HG03066 (cell line): ENCODE results near the gene SLC8A2.
"Not testable (repeated sequence)": the region's sequence is repeated elsewhere in the genome, so short reads cannot be mapped to it uniquely, and the experiment has no call there.

Source experiments
- ATAC-seq: cut with Tn5 transposase; IDR thresholded peaks from one replicate; pipeline ENCODE4 v1.9.1; 2021; ENCODE audit warnings: low read depth; ENCODE audit not compliant: unreplicated experiment

The SLC8A2 gene

DNA sequence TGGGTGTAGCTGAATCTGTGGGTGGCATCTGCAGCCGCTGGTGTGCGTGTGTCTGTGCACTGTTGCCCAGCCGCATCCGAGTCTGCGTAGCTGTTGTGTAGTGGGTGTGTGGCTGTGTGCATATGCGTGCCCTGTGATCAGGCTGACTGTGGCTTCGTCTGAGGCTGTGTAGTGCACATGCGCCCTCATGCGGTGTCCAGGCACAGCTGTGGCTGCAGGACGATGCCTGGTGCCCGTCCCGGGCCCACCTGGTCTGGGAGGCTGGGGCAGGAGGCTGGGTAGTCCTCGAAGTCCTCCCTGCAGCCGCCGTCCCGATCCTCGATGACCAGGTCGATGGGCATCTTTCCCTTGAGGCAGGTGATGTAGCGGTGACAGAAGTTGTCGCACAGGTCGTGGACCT lies 57.2 kb downstream of the SLC8A2 start:
- ATAC-seq, result no peak

DNA sequence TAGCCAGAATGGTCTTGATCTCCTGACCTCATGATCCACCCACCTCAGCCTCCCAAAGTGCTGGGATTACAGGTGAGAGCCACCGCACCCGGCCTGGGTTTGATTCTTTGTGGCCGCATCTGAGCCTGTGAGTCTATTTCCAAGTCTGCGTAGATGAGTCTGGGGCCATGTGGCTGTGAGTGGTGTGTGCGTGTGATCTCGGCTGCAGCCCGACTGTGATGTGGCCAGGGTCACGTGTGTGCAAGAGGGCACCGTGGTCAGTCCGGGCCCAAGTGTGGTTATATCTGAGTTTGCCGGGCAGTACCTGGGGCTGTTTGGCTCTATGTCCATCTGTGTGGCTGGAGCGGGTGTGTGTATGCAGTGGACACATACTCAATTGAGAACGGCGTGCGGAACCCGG lies 57.8 kb downstream of the SLC8A2 start:
- no peak for ATAC-seq

DNA sequence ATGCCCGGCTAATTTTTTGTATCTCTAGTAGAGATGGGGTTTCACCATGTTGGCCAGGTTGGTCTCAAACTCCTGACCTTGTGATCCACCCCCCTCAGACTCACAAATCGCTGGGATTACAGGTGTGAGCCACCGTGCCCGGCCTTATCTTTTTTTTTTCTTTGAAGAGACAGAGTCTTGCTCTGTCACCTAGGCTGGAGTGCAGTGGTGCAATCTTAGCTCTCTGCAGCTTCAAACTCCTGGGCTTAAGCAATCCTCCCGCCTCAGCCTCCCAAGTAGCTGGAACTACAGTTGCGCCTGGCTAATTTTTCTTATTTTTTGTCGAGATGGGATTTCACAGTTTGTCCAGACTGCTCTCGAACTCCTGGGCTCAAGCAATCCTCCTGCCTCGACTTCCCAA lies 60.0 kb downstream of the SLC8A2 start:
- not testable (repeated sequence) for ATAC-seq

DNA sequence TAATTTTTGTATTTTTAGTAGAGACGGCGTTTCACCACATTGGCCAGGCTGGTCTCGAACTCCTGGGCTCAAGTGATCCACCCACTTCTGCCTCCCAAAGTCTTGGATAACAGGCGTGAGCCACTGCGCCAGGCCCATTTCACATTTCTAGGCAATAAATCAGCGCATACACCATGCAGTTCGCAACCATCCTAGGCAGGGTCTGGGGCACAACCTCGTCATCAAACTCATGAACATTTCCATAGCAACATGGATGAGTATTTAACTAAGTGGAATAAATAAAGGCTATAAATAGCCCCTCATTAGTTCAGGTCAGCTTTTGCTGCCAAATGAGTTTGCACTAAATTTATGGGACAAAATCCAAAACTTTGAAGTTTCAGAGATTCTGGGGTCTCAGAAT lies 60.6 kb downstream of the SLC8A2 start:
- no peak for ATAC-seq

DNA sequence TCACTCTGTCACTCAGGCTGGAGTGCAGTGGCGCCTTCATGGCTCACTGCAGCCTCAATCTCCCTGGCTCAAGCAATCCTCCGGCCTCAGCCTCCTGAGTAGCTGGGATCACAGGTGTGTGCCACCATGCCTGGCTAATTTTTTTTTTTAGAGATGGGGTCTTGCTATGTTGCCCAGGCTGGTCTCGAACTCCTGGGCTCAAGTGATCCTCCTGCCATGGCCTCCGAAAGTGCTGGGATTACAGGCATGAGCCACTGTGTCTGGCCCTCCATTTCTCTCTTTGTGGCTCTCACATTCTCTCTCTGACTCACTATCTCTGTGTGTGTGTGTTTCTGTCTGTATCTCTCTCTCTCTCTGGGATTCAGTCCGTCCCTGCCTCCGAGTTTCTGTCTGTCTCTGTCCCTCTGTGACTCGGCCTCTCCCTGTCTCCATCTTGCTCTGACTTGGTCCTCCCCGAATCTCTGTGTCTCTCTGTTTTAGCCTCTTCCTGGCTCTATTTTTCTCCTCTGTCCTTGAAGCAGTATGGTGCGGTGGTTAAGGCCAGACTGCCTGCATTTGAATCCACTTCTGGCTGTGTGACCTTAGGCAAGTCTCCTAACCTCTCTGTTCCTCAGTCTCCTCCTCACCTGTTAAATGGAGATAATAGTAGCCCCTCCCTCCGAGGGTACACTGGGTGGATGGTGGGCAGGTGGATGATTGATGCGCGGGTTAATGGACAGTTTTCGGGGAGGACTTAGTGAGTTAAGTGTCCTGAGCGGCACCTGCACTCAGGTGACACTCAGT lies 63.3 kb downstream of the SLC8A2 start:
- no peak for ATAC-seq

DNA sequence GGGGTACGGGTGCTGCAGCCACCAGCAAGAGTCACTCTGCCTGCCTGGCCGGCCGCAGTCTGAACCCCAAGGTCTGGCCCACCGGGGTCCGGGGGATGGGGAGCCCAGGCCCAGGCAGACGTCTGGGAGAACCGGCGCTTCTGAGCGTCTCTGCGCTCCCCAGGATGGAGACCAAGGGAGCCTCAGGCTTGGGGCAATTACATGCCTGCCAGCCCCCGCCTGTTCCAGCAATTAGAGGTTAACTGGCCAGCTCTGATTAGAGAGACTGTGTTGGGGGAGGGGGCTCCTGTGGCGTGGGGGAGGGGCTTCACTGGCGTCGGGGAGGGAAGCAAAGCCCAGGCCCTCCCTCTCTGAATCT lies 64.3 kb downstream of the SLC8A2 start:
- ATAC-seq, result no peak

DNA sequence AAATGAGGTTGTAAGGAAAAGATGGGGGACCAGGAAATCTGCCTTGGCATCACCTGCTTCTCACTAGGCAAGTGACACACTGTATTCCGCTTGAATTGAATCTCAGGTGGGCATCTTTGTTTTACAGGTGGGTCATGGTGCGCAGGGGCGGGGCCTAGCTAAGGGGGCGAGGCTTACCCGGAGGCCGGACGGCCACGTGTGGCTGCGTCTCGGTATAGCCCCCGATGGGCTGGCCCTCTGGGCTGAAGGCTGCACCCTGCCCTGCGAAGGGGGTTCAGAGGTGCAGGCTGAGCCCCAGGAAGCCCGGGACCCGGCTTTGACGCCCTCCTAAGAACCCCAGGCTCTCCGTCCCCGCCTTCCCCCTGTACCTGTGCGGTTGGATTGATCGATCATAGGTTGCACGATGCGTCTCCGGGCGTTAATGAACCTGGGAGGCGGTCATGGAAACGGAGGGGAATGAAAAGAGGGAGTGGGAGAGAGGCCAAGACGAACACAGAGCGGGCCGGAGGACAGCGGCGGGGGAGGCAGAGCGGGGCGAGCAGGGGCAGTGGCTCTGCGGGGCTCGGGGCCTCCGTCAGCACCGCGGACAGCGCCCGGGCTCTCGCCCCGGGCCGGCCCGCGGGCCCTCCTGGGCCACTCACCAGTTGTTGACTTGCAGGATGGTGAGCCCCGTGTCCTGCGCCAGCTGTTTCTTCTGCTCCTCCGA lies 64.8 kb downstream of the SLC8A2 start:
- ATAC-seq, result no peak

DNA sequence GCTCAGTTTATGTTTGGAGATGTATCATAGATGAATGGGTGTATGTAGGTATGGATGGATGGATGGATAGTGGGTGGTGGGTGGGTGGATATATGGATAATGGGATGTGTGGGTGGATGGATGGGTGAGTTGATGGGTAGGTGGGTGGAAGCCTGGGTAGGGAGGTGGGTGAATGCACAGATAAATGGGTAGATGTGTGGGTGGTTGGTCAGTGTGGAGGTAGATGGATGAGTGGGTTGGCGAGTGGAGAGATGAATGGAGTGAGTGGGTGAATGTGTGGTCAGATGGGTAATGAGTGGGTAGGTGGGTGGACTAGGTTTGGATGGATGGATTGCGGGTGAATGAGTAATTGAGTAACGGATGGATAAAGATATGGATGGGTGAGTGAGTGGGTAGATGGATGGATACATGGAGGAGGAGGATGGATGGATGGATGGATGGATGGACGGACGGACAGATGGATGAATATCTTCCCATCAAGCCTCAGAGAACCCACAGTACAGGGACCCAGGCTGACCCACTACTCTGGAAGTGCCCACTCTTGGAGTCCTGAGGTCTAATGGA lies 65.8 kb downstream of the SLC8A2 start:
- no peak for ATAC-seq

DNA sequence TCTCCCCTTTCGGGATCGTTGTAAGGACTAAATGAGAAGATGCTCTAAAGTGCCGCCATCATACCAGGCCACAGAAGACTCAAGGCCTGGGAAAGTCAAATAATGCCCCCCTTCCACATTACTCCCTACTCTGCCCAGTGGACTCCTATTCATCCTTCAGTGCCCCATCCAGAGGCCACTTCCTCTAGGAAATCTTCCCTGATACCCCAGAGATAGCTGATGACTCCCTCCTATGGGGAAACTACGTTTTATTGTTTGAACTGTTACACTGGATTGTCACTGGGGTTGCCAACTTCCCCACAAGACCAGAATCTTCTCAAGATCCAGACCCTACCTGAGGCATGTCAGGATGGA lies 66.5 kb downstream of the SLC8A2 start:
- no peak for ATAC-seq

DNA sequence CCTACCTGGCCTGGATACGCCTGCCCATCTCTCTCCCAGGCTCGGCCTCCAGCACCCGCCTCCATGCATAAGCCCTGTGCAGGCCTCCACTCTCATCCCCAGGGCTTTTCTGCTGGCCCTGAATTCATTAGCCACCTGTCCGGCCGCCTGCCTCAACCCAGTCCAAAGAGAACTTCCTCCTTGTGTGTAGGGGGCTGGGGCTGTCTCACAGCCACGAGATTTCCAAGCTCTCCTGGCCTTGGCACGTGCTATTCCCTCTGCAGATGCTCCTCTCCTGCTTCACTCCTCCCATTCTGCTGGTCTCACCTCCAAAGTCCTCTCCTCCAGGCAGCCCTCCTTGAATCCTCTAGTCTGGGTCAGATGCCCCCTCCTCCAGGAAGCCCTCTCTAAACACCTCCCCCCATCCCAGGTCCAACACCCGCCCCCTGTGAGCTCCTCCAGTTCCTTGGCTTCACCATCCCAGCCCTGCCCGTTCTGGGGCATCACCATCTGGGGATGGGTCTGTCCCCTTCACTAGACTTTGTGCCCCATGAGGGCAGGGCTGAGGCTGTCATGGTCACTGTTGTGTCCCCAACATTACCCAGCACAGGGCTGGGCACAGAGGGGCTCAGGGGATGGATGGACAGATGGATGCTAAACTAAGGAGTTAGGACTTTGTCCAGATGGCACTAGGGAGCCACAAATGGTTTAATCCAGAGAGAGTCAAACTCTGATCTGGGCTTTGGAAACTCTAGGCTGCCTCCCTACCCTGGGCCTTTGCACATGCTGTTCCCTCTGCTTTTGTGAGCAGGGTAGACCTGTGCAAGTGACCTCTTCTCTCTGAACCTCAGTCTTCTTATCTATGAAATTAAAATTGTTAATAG lies 67.1 kb downstream of the SLC8A2 start:
- ATAC-seq, result no peak

DNA sequence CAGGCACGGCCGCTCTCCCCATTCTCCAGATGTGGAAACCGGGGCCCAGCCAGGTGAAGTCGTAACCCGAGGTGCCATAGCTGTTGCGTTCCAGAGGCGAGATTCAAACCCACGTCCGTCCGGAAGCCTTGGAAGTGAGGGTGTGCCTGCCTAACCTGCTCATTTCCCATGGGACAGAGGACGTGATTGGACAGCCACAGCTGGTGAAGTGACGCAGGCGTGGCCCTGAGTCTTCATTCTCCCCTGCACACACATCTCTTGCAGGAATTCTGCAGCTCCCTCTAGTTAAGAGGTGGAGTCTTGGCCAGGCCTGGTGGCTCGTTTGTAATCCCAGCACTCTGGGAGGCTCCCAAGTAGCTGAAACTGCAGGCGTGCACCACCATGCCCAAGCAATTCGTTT lies 69.2 kb downstream of the SLC8A2 start:
- no peak for ATAC-seq

DNA sequence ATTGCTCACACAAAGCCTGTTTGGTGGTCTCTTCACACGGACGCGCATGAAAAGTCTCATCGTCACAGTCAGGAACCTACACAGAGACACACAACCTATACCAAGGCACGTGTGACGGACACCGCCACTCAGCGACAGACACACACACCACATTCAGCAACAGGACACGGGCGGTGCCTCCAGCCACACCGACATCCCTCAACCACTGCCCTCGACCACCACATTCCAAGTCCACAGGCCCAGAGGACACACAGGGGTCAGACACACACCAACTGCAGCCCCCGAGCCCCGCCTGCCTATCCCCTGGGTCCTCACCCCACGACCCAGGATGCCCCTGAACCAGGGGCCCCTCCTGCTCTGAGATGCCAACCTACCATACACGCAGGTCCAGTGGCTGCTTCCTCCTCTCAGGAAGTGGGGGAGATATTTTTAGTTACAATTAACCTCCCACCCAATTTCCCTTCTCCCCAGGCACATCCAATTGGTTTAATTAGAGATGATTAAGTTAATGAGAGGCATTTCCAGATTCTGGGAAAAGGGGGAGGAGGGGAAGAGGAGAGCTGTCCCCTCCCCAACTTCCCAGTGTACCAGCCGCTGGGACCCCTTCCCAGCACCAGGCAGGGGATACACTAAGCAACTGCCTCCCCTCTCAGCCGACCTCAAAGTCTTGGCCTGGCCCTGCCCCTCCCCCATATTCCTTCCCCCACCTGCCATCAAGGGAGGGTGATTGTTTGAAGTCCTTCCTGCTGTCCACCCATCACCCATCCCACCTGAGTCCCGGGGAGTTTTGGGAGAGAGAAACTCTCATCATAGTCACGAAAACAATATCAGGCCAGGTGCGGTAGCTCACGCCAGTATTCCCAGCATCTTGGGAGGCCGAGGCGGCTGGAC lies 72.7 kb downstream of the SLC8A2 start:
- ATAC-seq, result no peak

DNA sequence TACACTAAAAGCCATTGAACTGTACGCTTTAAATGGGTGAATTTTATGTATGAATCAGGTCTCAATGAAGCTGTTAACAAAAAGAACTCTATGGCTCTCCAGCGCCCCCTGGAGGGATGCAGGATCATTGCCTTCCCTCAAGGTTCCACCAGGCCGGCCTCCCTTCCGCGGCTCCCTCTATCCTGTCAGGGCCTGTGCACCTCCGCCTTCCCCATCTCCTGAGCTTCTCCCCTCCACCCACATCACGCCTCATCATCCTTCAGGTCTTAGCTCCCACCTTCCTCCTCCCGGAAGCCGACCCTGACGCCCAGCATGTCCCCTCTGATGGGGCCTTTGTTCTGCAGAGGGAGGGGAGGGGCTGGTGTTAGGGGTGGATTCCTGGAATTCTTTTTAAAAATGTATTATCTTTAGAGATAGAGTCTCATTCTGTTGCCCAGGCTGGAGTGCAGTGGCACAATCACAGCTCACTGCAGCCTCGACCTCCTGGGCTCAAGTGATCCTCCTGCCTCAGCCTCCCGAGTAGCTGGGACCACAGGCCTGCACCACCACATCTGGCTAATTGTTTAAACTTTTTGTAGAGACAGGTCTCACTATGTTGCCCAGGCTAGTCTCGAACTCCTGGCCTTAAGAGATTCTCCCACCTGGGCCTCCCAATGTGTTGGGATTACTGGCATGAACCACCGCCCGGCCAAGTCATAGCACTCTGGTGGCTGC lies 80.0 kb downstream of the SLC8A2 start:
- no peak for ATAC-seq

DNA sequence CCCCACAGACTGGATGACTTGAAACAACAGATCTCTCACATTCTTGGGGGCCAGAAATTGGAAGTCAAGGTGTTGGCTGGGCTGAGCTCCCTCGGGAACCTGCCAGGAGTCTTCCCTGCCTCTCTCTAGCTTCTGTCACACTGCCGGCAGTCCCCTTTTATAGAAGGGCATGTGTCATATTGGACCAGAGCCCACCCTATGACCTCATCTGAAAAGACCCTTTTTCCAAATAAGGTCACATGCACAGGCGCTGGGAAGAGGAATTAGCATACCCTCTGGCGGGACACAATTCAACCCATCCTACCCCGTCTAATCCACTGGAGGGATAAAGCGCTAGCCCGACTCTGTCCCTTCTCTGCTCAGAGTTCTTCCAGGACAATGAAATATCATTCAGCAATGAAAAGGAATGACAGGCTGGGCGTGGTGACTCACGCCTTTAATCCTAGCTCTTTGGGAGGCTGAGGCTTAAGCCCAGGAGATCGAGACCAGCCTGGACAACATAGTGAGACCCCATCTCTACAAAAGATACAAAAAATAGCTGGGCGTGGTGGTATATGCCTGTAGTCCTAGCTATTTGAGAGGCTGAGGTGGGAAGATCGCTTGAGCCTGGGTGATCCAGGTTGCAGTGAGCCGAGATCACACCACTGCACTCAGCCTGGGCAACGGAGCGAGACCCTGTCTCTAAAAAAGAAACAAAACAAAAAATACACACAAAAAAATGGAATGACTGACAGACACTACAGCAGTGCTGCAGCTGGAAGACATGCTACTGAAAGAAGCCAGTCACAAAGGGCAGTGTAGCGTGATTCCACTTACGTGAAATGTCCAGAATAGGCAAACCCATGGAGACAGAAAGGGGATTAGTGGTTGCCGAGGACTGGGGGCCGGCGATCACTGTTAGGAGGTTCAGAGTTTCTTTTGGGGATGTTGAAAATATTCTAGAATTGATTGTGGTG lies 80.9 kb downstream of the SLC8A2 start:
- no peak for ATAC-seq

DNA sequence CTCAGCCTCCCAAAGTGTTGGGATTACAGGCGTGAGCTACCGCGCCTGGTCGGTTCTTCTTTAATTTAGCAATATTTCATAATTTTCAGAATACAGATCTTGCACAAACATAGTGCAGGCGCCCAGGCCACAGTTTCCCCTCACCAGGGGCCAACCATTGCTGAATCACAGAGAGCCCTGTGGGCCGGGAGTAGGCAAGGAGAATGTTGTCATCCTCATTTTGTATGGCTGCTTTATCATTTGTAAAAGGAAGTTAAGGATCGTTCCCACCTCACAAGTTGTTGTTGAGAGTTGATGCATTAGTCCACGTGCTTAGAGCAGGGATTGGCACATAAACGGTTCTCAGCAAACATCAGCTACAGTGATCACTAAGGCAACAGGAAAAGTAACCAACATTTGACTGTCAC lies 82.5 kb downstream of the SLC8A2 start:
- no peak for ATAC-seq

DNA sequence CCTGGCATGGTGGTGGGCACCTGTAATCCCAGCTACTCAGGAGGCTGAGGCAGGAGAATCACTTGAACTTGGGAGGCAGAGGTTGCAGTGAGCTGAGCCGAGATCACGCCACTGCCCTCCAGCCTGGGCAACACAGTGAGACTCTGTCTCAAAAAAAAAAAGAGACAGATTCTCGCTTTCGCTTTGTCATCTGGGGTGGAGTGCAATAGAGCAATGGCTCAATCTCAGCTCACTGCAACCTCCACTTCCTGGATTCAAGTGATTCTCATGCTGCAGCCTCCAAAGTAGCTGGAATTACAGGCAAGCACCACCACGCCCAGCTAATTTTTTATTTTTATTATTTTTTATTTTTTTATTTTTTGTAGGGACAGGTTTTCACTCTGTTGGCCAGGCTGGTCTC lies 83.0 kb downstream of the SLC8A2 start:
- not testable (repeated sequence) for ATAC-seq

DNA sequence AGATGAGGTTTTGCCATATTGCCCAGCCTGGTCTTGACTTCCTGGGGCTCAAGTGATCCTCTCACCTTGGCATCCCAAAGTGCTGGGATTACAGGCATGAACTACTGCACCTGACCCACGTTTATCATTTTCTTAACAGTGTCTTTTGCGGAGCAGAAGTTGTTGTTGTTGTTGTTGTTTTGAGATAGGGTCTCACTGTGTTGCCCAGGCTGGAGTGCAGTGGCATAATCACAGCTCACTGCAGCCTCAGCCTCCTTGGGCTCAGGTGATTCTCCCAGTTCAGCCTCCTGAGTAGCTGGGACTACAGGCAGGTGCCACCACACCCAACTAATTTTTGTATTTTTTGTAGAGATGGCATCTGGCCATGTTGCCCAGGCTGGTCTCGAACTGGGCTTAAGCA lies 84.1 kb downstream of the SLC8A2 start:
- not testable (repeated sequence) for ATAC-seq

DNA sequence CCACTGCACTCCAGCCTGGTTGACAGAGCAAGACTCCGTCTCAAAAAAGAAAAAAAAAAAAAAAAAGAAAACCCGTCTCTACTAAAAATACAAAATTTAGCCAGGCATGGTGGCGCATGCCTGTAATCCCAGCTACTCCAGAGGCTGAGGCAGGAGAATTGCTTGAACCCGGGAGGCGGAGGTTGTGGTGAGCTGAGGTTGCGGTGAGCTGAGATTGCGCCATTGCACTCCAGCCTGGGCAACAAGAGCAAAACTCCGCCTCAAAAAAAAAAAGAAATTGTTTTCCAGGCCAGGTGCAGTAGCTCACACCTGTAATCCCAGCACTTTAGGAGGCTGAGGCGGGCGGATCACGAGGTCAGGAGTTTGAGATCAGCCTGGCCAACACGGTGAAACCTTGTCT lies 85.1 kb downstream of the SLC8A2 start:
- not testable (repeated sequence) for ATAC-seq
